K562 (cell line): Measurements from ENCODE around the gene GLRX2. TPM values are rescaled to one million over a fixed set of nuclear protein-coding genes. Genes with fewer than 3 reads are reported as not detected.
A peak's percentile ranks its signal among the peaks of the same experiment; 100 is the strongest.

Experiments
- ATF4 ChIP-seq: fragments of 450-650 bp; formaldehyde crosslinking; IDR thresholded peaks from 2 replicates; pipeline ENCODE4 v1.4.0; 2022; ENCODE audit warnings: mild to moderate bottlenecking, moderate library complexity
- CEBPG ChIP-seq, 3 experiments: fragments of 200-800 bp in 1 of 3; sonication (Bioruptor generic) in 1 of 3; sonication (generic) in 1 of 3; formaldehyde crosslinking in 1 of 3; IDR thresholded peaks in 2 of 3; conservative IDR thresholded peaks in 1 of 3; 2 replicates each; pipeline versions ENCODE4 v1.6.1 to v1.8.0; 2016 to 2022; ENCODE audit warnings: missing compliant biosample characterization in 2 of 3, missing genetic modification characterization in 2 of 3, mild to moderate bottlenecking in 1 of 3, missing genetic modification reagents in 1 of 3
- CHD7 ChIP-seq: fragments of 200-600 bp; sonication (generic); IDR thresholded peaks from one replicate; pipeline ENCODE4 v1.6.1; 2012; ENCODE audit warnings: mild to moderate bottlenecking, low read depth, low read length, inconsistent platforms
- CREB3 ChIP-seq: fragments of 450-650 bp; conservative IDR thresholded peaks from 2 replicates; pipeline ENCODE4 v1.6.1; 2016; ENCODE audit warnings: missing genetic modification characterization, low read depth, mild to moderate bottlenecking, missing compliant biosample characterization, moderate library complexity
- E4F1 ChIP-seq: fragments of 250-450 bp; sonication (Bioruptor Pico); IDR thresholded peaks from 2 replicates; pipeline ENCODE4 v1.5.0; 2021; ENCODE audit warnings: mild to moderate bottlenecking, borderline replicate concordance
- MTA2 ChIP-seq: fragments of 450-650 bp; IDR thresholded peaks from 2 replicates; pipeline ENCODE4 v1.6.1; 2016; ENCODE audit warnings: low read depth
- POLR2H ChIP-seq: IDR thresholded peaks from 2 replicates; pipeline ENCODE4 v1.6.1; 2016; ENCODE audit warnings: missing genetic modification characterization, low read depth, mild to moderate bottlenecking, control low read depth, missing compliant biosample characterization, moderate library complexity
- ZNF224 ChIP-seq: sonication (generic); formaldehyde crosslinking; IDR thresholded peaks from 2 replicates; pipeline ENCODE4 v1.8.0; 2022; ENCODE audit warnings: mild to moderate bottlenecking, missing genetic modification reagents
- polyA plus RNA-seq, 8 experiments: library from polyadenylated mRNA; depleted of rRNA in 4 of 8; stranded (reverse) in 5 of 8; unstranded in 3 of 8; fragments of >200 nt; fragmentation: Nextera tagmentation in 2 of 8; fragmentation: Illumina TruSeq in 1 of 8; extraction: Ambion mirVana in 2 of 8; extraction: Trizol in 1 of 8; gene quantifications; 2 replicates each; pipeline versions ENCODE4 v1.2.1 to v1.2.3, GENCODE V29; 2011 to 2014; ENCODE audit warnings: inconsistent platforms in 1 of 8, missing spikeins in 1 of 8
- total RNA-seq, 7 experiments: library from RNA; depleted of rRNA in 6 of 7; stranded (reverse); fragments of >200 nt in 6 of 7; fragmentation: Illumina TruSeq in 2 of 7; extraction: Trizol in 2 of 7; gene quantifications; 2 replicates each; pipeline versions ENCODE4 v1.2.1 to v1.2.3, GENCODE V29; 2011 to 2021; ENCODE audit warnings: low replicate concordance in 1 of 7
- TF ChIP-seq, protein P1 (sequence below): fragments of 450-650 bp; IDR thresholded peaks from 2 replicates; pipeline ENCODE4 v1.6.1; 2016; ENCODE audit warnings: antibody characterized with exemption

GLRX2 gene
- total and polyA plus RNA-seq, 9 of the 15 experiments (the other 6 are each of a cell fraction or from before 2014, with no cell fraction given) = 13.3 to 82.6 (median 55.1) TPM

GRCh38 chr1:193104502-193104906 is 710 bp downstream of the GLRX2 start (continued):
- TF ChIP-seq CHD7 = no peak
- no peak for TF ChIP-seq E4F1 (CRISPR knock-in tag)
- TF ChIP-seq, protein P1, sequence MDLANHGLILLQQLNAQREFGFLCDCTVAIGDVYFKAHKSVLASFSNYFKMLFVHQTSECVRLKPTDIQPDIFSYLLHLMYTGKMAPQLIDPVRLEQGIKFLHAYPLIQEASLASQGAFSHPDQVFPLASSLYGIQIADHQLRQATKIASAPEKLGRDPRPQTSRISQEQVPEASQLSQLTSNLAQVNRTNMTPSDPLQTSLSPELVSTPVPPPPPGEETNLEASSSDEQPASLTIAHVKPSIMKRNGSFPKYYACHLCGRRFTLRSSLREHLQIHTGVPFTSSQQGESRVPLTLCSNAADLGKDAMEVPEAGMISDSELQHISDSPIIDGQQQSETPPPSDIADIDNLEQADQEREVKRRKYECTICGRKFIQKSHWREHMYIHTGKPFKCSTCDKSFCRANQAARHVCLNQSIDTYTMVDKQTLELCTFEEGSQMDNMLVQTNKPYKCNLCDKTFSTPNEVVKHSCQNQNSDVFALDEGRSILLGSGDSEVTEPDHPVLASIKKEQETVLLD = no peak
- TF ChIP-seq CREB3 (tag) = no peak
- TF ChIP-seq ZNF224 (CRISPR knock-in tag) = no peak
- no peak for TF ChIP-seq MTA2
- TF ChIP-seq CEBPG (CRISPR knock-in tag; IDR thresholded peaks at IDR 0.05) = no peak
- no peak for TF ChIP-seq CEBPG (tag; conservative IDR thresholded peaks at IDR 0.05 in 1 of 2, IDR thresholded peaks at IDR 0.05 in 1 of 2)
- TF ChIP-seq ATF4 (CRISPR knock-in tag) = 0 out of 2 replicates have a peak, but pooled peaks have one; percentile 2
- TF ChIP-seq POLR2H (tag) = no peak
